ENCODE measurements around the gene CHSY3. TPM values are rescaled to one million over a fixed set of nuclear protein-coding genes. Genes with fewer than 3 reads are reported as not detected.
"Not testable (repeated sequence)": the region's sequence is repeated elsewhere in the genome, so short reads cannot be mapped to it uniquely, and the experiment has no call there.

CHSY3 gene
- total RNA-seq, 1 experiment from 2014 or later, result not detected

DNA sequence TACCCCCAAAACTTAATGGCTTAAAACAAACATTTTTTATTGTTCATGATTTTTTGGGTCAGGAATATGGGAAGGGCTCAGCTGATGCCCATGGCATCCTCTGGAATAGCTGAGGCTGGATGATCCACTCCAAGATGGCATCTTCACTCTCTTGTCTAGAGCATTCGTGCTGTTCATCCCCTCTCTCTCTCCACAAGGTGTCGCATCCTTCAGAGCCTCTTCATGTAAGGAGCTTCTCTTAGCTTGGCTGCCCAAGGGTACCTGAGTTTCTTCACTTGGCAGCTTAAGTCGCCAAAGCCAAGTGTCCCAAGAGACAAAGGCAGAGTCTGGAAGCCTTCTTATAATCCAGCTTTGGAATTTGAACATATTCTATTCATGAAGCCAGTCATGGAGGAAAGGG, 294.7 kb downstream of the CHSY3 start:
- DNase-seq (ENCODE audit: low read depth), result no peak
- in situ Hi-C loops (cut with HindIII; ENCODE audit: low pct_unique_long_range_greater_than_20kb, low sequenced_read_pairs), result no loop called here

DNA sequence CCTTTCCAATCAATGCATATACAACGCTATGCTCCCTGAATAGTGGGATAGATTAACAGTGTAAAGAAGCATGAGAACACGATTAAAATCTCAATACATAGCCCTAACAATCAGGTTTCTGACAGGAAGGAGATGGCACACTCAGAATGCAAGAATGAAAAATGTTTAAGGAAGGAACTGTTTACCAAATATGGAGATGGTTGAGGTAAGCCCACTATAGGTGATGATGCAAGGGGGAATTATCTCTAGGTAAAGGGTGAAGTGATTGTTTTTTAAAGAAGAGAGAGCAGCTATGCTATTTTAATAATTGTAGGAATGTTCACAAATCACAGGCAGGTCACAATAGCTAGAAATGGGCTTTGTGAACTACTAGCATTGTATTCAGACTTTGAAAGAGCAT, 302.4 kb downstream of the CHSY3 start:
- in situ Hi-C loops (cut with HindIII; ENCODE audit: low pct_unique_long_range_greater_than_20kb, low sequenced_read_pairs), result no loop called here
- DNase-seq (ENCODE audit: low read depth), result no peak

DNA sequence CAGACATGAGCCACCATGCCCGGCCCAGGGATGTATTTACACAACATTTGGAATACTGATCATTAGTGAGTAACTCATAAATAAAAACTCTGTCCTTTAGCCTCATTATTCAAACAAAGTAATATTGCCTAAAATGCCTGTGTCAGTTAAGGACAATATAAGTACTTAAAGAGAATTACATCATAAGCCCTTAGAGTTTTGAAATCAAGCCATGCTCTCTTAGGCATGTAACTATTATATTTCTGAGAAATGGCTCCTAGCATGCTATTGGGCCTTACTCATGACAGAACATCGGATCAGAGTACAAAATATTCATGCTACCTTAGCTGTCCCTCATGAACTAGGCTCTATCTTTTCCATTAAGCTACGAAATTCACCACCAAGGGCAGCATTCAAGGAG, 309.3 kb downstream of the CHSY3 start:
- in situ Hi-C loops (cut with HindIII; ENCODE audit: low pct_unique_long_range_greater_than_20kb, low sequenced_read_pairs), result no loop called here

DNA sequence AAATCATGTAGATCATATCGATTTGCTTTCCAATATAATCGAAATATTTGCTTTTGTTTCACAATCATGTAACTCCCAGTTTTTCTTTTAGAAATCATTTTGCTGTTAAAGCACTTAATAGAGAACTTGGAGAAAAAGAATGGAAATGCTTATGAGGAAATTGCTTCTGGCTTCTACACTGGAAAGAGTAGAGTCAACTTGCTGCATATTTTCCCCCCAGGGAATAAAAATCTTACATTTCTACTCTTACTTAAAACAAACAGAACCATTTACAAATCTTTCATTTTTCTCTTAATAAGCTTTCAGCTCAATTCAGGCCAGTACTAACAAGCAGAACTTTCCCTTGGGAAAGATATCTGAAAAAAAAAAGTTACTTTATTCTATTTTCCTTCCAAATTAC, 312.0 kb downstream of the CHSY3 start:
- DNase-seq (ENCODE audit: low read depth), result no peak
- in situ Hi-C loops (cut with HindIII; ENCODE audit: low pct_unique_long_range_greater_than_20kb, low sequenced_read_pairs), result no loop called here

More for the DNA sequence above, 309.3 kb downstream of the CHSY3 start:
- DNase-seq (ENCODE audit: low read depth), result no peak

DNA sequence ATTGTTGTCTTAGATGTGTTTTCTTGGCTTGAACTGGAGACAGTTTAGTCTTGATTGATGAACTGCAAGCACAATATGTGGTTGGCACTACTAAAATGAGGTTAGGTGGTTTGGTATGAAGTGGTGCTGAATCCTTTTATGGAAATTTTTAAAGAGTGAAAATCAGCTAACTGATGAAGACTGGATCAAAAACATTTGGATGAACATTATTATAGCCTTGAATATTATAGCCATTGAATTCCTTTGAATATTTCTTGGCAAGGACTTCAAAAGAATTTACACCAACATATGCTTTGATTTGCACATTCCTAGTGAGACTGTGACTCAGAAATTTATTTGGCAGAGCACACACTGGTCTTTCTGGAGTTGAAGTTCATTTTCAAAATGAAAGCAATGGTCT, 318.3 kb downstream of the CHSY3 start:
- DNase-seq (ENCODE audit: low read depth), result no peak

DNA sequence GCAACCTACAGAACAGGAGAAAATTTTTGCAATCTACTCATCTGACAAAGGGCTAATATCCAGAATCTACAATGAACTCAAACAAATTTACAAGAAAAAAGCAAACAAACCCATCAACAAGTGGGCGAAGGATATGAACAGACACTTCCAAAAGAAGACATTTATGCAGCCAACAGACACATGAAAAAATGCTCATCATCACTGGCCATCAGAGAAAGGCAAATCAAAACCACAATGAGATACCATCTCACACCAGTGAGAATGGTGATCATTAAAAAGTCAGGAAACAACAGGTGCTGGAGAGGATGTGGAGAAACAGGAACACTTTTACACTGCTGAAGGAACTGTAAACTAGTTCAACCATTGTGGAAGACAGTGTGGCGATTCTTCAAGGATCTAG, 322.3 kb downstream of the CHSY3 start:
- in situ Hi-C loops (cut with HindIII; ENCODE audit: low pct_unique_long_range_greater_than_20kb, low sequenced_read_pairs); DNase-seq (ENCODE audit: low read depth): not testable (repeated sequence)

More for the DNA sequence above, 318.3 kb downstream of the CHSY3 start:
- in situ Hi-C loops (cut with HindIII; ENCODE audit: low pct_unique_long_range_greater_than_20kb, low sequenced_read_pairs), result no loop called here

DNA sequence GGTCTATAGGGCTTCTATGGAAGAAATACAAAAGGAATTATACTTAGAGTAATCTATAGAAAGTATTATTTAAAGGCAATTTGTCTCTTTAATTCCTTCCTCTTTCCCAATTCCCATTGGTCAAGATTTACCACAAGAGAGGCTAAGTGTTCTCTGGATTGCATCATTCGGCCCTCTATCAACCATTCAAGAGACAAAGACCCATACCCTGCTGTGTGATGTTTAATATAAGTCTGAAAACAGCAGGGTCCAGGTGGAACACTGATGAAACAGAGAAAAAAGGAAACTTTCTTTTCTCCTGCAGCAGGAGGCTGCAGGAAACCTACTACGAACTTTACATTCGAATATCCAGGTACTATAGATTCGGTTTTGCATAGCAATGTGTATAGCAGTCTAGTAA, 323.4 kb downstream of the CHSY3 start:
- in situ Hi-C loops (cut with HindIII; ENCODE audit: low pct_unique_long_range_greater_than_20kb, low sequenced_read_pairs), result no loop called here
- no peak for DNase-seq (ENCODE audit: low read depth)

DNA sequence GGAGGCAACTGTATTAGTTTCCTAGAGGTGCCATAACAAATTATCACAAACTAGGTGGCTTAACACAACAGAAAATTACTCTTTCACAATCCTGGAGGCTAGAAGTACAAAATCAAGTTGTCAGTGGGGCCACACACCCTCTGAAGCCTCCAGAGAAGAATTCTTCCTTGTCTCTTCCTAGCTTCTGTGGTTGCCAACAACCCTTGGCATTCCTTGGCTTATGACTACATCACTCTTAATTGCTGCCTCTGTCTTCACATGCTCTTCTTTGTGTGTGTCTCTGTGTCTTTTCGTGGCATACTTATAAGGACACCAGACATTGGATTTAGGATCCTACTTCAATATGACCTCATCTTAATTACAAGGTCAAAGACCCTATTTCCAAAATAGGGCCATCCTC, 327.5 kb downstream of the CHSY3 start:
- in situ Hi-C loops (cut with HindIII; ENCODE audit: low pct_unique_long_range_greater_than_20kb, low sequenced_read_pairs), result no loop called here

DNA sequence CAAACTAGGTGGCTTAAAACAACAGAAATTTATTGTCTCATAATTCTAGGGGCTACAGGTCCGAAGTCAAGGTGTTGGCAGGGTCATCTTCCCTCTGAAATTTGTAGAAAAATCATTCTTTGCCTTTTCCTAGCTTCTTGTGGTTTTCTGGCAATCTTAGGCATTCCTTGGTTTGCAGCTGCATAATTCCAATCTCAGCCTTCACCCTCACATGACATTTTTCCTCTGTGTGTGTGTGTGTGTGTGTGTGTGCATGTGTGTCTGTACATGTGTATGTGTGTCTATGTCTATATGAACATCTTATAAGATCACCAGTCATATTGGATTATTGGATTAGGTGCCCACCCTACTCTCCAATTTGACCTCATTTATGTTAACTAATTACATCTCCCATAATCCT, 330.6 kb downstream of the CHSY3 start:
- DNase-seq (ENCODE audit: low read depth), result no peak
- in situ Hi-C loops (cut with HindIII; ENCODE audit: low pct_unique_long_range_greater_than_20kb, low sequenced_read_pairs), result no loop called here

More for the DNA sequence above, 327.5 kb downstream of the CHSY3 start:
- DNase-seq (ENCODE audit: low read depth), result no peak

Other genes with a start within 250 kb of the CHSY3 start
- not detected in 2 replicates for gene MINAR2, start 156.4 kb upstream of the CHSY3 start, total RNA-seq (2014; rRNA removed; shearing (Covaris generic); ENCODE audit: low replicate concordance)

Data from Caki2 (cell line).